K562 (cell line): ENCODE data around the gene SNCB. TPM values are rescaled to one million over a fixed set of nuclear protein-coding genes. Genes with fewer than 3 reads are reported as not detected.

Experiments
- ATAC-seq: fragments of 200-7000 bp; cut with Tn5 transposase; 3 replicates; pipeline ENCODE4 v1.9.1; 2020; ENCODE audit warnings: moderate library complexity
- BruUV-seq: library from RNA; stranded (reverse); fragments of 400-500 nt; replicated peaks from 2 replicates; lab custom pipeline; 2021; lab: Mats Ljungman, UMichigan
- CTCF ChIA-PET: fragments of 300-600 bp; formaldehyde crosslinking; extraction: SDS; loops from one replicate; lab custom pipeline; 2021; ENCODE audit warnings: low intra/inter-chr PET ratio; lab: Yijun Ruan, JAX
- POLR2A ChIA-PET: fragments of 300-600, 350-650 bp; sonication (Branson Sonifier 250); formaldehyde crosslinking; extraction: SDS; loops from one replicate; lab custom pipeline; 2021; ENCODE audit warnings: antibody characterized with exemption, inconsistent platforms; lab: Yijun Ruan, JAX
- DNase-seq, 4 experiments: peaks; one replicate each; pipeline versions ENCODE4 v3.0.0 to v3.0.0-alpha.2; 2011 to 2018; ENCODE audit warnings: low spot score in 3 of 4, mixed read lengths in 3 of 4; ENCODE audit errors: extremely low read depth in 1 of 4
- FAIRE-seq: peaks from 2 replicates; lab custom pipeline; 2011; peaks lifted over from hg19 to GRCh38; lab: Jason Lieb, UNC
- H2AFZ ChIP-seq: 2 replicates; pipeline ENCODE4 v1.6.0; 2011; ENCODE audit warnings: low read depth, low read length, control low read depth, inconsistent platforms
- H3K27ac ChIP-seq: fragments of 200-600 bp; 3 replicates; pipeline ENCODE4 v1.8.0; 2011; ENCODE audit warnings: low read depth, mild to moderate bottlenecking, control low read depth, inconsistent platforms, low read length, moderate library complexity, mixed read lengths; ENCODE audit errors: extremely low read depth
- H3K27me3 ChIP-seq, 2 experiments: fragments of 300-600 bp in 1 of 2; 2 replicates in 1 of 2; 3 replicates in 1 of 2; pipeline versions ENCODE4 v1.6.0 to v1.8.0; 2011; ENCODE audit warnings: inconsistent platforms in 2 of 2, low read length in 2 of 2, mild to moderate bottlenecking in 1 of 2, mixed read lengths in 1 of 2, moderate library complexity in 1 of 2; ENCODE audit not compliant: control insufficient read depth in 2 of 2, insufficient read depth in 2 of 2
- H3K36me3 ChIP-seq: fragments of 300-600 bp; 3 replicates; pipeline ENCODE4 v1.8.0; 2011; ENCODE audit warnings: mild to moderate bottlenecking, low read length, inconsistent platforms; ENCODE audit not compliant: control insufficient read depth, insufficient read depth
- H3K4me1 ChIP-seq, 2 experiments: fragments of 200-600 bp in 1 of 2; replicated peaks in 1 of 2; 2 replicates in 1 of 2; 3 replicates in 1 of 2; pipeline versions ENCODE4 v1.5.1 to v1.8.0; 2011; ENCODE audit warnings: inconsistent platforms in 2 of 2, low read length in 2 of 2, mild to moderate bottlenecking in 1 of 2, mixed read lengths in 1 of 2, moderate library complexity in 1 of 2; ENCODE audit not compliant: control insufficient read depth in 2 of 2, insufficient read depth in 2 of 2
- H3K4me2 ChIP-seq: 2 replicates; pipeline ENCODE4 v1.6.1; 2011; ENCODE audit warnings: low read length, control low read depth, inconsistent platforms, mixed read lengths; ENCODE audit not compliant: insufficient read depth
- H3K4me3 ChIP-seq: fragments of 200-600 bp; sonication (generic), shearing (Covaris generic); 2 replicates; pipeline ENCODE4 v1.5.1; 2016; ENCODE audit warnings: control low read depth, inconsistent platforms
- H3K79me2 ChIP-seq: fragments of 200-600 bp; 3 replicates; pipeline ENCODE4 v1.8.0; 2011; ENCODE audit warnings: low read length, inconsistent platforms; ENCODE audit not compliant: control insufficient read depth, insufficient read depth
- H3K9ac ChIP-seq, 2 experiments: 2 replicates each; pipeline versions ENCODE4 v1.6.0 to v1.6.1; 2011; ENCODE audit warnings: low read depth in 2 of 2, low read length in 2 of 2, control low read depth in 1 of 2, inconsistent platforms in 1 of 2, mild to moderate bottlenecking in 1 of 2, mixed read lengths in 1 of 2; ENCODE audit not compliant: insufficient read depth in 1 of 2
- H3K9me1 ChIP-seq: one replicate; pipeline ENCODE4 v1.6.0; 2011; ENCODE audit warnings: inconsistent platforms, mild to moderate bottlenecking, low read length, moderate library complexity; ENCODE audit not compliant: control insufficient read depth, insufficient read depth
- H3K9me3 ChIP-seq: replicated peaks from 2 replicates; pipeline ENCODE4 v1.5.1; 2011; ENCODE audit warnings: low read depth, low read length, inconsistent platforms; ENCODE audit not compliant: control insufficient read depth, insufficient read depth
- H4K20me1 ChIP-seq: replicated peaks from 2 replicates; pipeline ENCODE4 v1.6.1; 2011; ENCODE audit warnings: low read length, inconsistent platforms, mixed read lengths; ENCODE audit not compliant: control insufficient read depth, insufficient read depth
- NFIX ChIP-seq: fragments of 250-450 bp; sonication (Bioruptor Pico); IDR thresholded peaks from 2 replicates; pipeline ENCODE4 v1.4.0; 2020; ENCODE audit warnings: low read depth, mild to moderate bottlenecking, moderate library complexity
- POLR2A ChIP-seq: fragments of 450-650 bp; conservative IDR thresholded peaks from 2 replicates; pipeline ENCODE4 v1.6.1; 2016
- POLR2G ChIP-seq: fragments of 200-400 bp; formaldehyde crosslinking; IDR thresholded peaks from 2 replicates; pipeline ENCODE4 v1.6.1; 2017; ENCODE audit warnings: low read depth, mild to moderate bottlenecking, antibody characterized with exemption, low read length, moderate library complexity
- SUPT5H ChIP-seq: fragments of 450-650 bp; IDR thresholded peaks from 2 replicates; pipeline ENCODE4 v1.6.1; 2016
- WGBS: fragments of 100-300 bp; shearing (Covaris generic); methylation state at CpG from one replicate; pipeline ENCODE4 v1.1.6; 2016; ENCODE audit warnings: low coverage, mixed read lengths; ENCODE audit not compliant: insufficient coverage; ENCODE audit errors: missing lambda C conversion rate; 5-methylcytosine and 5-hydroxymethylcytosine counted together
- in situ Hi-C: fragments of 300-500 bp; cut with MboI; formaldehyde crosslinking; loops from 4 replicates; pipeline ENCODE4 v1.15.0; 2018; ENCODE audit warnings: inconsistent platforms, mixed read lengths
- intact Hi-C: fragments of 100-400 bp; cut with micrococcal nuclease; formaldehyde crosslinking; loops from 2 replicates; pipeline ENCODE4 v1.14.2; 2022
- polyA plus RNA-seq, 8 experiments: library from polyadenylated mRNA; depleted of rRNA in 4 of 8; stranded (reverse) in 5 of 8; unstranded in 3 of 8; fragments of >200 nt; fragmentation: Nextera tagmentation in 2 of 8; fragmentation: Illumina TruSeq in 1 of 8; extraction: Ambion mirVana in 2 of 8; extraction: Trizol in 1 of 8; gene quantifications; 2 replicates each; pipeline versions ENCODE4 v1.2.1 to v1.2.3, GENCODE V29; 2011 to 2014; ENCODE audit warnings: inconsistent platforms in 1 of 8, missing spikeins in 1 of 8
- total RNA-seq, 7 experiments: library from RNA; depleted of rRNA in 6 of 7; stranded (reverse); fragments of >200 nt in 6 of 7; fragmentation: Illumina TruSeq in 2 of 7; extraction: Trizol in 2 of 7; gene quantifications; 2 replicates each; pipeline versions ENCODE4 v1.2.1 to v1.2.3, GENCODE V29; 2011 to 2021; ENCODE audit warnings: low replicate concordance in 1 of 7

Gene SNCB
- total and polyA plus RNA-seq, 9 of the 15 experiments (the other 6 are each of a cell fraction or from before 2014, with no cell fraction given), result not detected

DNA sequence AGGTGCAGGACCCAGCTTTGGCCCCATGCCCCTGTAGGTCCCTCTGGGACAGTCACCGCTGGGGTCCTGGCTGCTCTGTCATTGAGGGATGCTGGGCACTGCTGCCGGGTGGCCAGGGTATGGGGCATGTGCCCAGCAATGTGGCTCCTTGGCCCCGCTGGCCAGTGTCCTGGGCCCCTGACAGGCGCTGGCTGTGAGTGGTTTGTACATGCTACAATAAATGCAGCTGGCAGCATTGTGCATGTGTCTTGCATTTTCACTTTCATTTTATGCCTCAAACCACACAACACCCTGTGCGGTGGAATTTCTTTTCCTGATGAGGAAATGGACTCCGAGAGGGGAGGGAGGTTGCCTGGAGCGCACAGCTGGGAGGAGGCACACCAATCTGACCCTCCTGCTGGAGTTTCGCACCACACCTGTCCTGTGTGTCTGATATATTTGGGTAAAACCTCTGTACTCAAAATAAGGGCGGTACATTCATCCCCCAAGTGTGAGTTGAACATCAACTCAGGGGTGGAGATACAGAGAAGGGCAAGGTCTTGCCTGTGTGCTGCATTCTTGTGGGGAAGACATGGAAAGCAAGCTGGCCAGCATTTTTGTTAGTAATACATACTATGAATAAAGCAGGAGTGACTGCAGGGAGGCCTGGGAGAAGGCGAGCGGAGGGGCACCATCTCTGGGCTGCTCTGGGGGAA lies 28.6 kb upstream of the SNCB start:
- BruUV-seq, result no TSS peak
- 67% methylated on average over 11 of the region's 11 CpGs for WGBS
- peak; percentile 28; the same call in 1 of the 2 replicates for TF ChIP-seq POLR2G
- TF ChIP-seq POLR2A, result 0 out of 2 replicates have a peak, but pooled peaks have one; percentile 5
- TF ChIP-seq SUPT5H, result no peak
- TF ChIP-seq NFIX (CRISPR knock-in tag), result no peak
- Histone ChIP-seq H3K36me3 (peaks cover 13% of the 10 kb centered on the region; the same call in 1 of the 3 replicates), H2AFZ (no peak overlapping the region), H3K4me2 (no peak overlapping the region), H3K4me3 (no peak overlapping the region), H3K79me2 (no peaks in the 10 kb centered on the region), H4K20me1 (peaks cover 13% of the 10 kb centered on the region; the same call in 1 of the 2 replicates), H3K9ac (no peak overlapping the region), H3K9me3 (no peaks in the 10 kb centered on the region), H3K4me1 (peaks cover 0 to 27% of the 10 kb centered on the region in 2 experiments; a peak in 2 of 5 replicates), H3K27me3 (peaks cover 7 to 28% of the 10 kb centered on the region in 2 experiments; a peak in 3 of 5 replicates), H3K27ac (no peak overlapping the region), H3K9me1 (no peaks in the 10 kb centered on the region)
- CTCF ChIA-PET, result interaction anchor here (1.3 kb wide), 1 partner anchor 300 kb away, joined by 5 read pairs; no protein-coding TSS in a partner anchor
- POLR2A ChIA-PET, result interaction anchor here (0.5 to 0.7 kb wide), 3 partner anchors 29 to 270 kb away, joined by 3 read pairs; partner anchors contain the start of genes HIGD2A and NOP16
- ATAC-seq, result no peak
- in situ Hi-C loops, result no loop called here
- DNase-seq, result no peak
- intact Hi-C loops, result no loop called here
- FAIRE-seq, result no peak
